NCI-H1694 (cell line): Measurements from ENCODE around the gene PIK3R1.
"Not testable (repeated sequence)": the region's sequence is repeated elsewhere in the genome, so short reads cannot be mapped to it uniquely, and the experiment has no call there.

ENCODE experiments used
- DNase-seq: peaks from one replicate; lab custom pipeline; 2025; lab: John Stamatoyannopoulos, UW

Gene PIK3R1

GRCh38 chr5:68193481-68194036, 22.0 kb upstream of the PIK3R1 start:
- DNase-seq = no peak

- DNase-seq = no peak
Measured at GRCh38 chr5:68194386-68194785, 21.2 kb upstream of the PIK3R1 start.

- no peak for DNase-seq
Measured at GRCh38 chr5:68195137-68195536, 20.4 kb upstream of the PIK3R1 start.

GRCh38 chr5:68196876-68197275, 18.7 kb upstream of the PIK3R1 start:
- no peak for DNase-seq

- no peak for DNase-seq
Measured at GRCh38 chr5:68200288-68200687, 15.3 kb upstream of the PIK3R1 start.

GRCh38 chr5:68210654-68211053, 4.9 kb upstream of the PIK3R1 start:
- DNase-seq = not testable (repeated sequence)

- DNase-seq = no peak
Measured at GRCh38 chr5:68214482-68215207, 911 bp upstream of the PIK3R1 start.

- no peak for DNase-seq
Measured at GRCh38 chr5:68215898-68216244, 315 bp downstream of the PIK3R1 start.

GRCh38 chr5:68216245-68217046, 890 bp downstream of the PIK3R1 start:
- peak; percentile 36 for DNase-seq

GRCh38 chr5:68217047-68217355, 1.4 kb downstream of the PIK3R1 start:
- no peak for DNase-seq

GRCh38 chr5:68217528-68217927, 2.0 kb downstream of the PIK3R1 start:
- DNase-seq = no peak

- DNase-seq = no peak
Measured at GRCh38 chr5:68219161-68219816, 3.7 kb downstream of the PIK3R1 start.

- no peak for DNase-seq
Measured at GRCh38 chr5:68220260-68220659, 4.7 kb downstream of the PIK3R1 start.

- DNase-seq = no peak
Measured at GRCh38 chr5:68220914-68221313, 5.4 kb downstream of the PIK3R1 start.

GRCh38 chr5:68221488-68221887, 5.9 kb downstream of the PIK3R1 start:
- DNase-seq = no peak

GRCh38 chr5:68222310-68222709, 6.8 kb downstream of the PIK3R1 start:
- no peak for DNase-seq

GRCh38 chr5:68222824-68223354, 7.3 kb downstream of the PIK3R1 start:
- no peak for DNase-seq

GRCh38 chr5:68223904-68224303, 8.3 kb downstream of the PIK3R1 start:
- no peak for DNase-seq

- no peak for DNase-seq
Measured at GRCh38 chr5:68224509-68225187, 9.1 kb downstream of the PIK3R1 start.

- DNase-seq = no peak
Measured at GRCh38 chr5:68225188-68225910, 9.8 kb downstream of the PIK3R1 start.

GRCh38 chr5:68225911-68226545, 10.5 kb downstream of the PIK3R1 start:
- DNase-seq = no peak
